Measurements from ENCODE around the gene CCL7.
"Not testable (repeated sequence)": the region's sequence is repeated elsewhere in the genome, so short reads cannot be mapped to it uniquely, and the experiment has no call there.

CCL7 gene

DNA sequence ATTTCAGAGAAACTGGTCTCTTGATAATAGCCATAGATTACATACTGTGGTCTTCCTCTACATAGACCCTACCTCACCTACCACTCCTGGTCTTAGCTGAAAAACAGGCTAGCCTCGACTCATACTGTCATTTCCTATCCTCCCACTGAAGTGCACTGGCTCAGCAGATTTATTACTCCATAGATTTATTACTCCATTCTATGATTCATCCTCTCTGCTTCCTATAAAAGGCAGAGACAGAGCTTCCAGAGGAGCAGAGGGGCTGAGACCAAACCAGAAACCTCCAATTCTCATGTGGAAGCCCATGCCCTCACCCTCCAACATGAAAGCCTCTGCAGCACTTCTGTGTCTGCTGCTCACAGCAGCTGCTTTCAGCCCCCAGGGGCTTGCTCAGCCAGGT is at the start of gene CCL7:
CCL7 (plus strand) TSS at position 253 of the 400 bp plus-strand sequence; CDS start at position 323, 70 bp downstream.
- DNase-seq, result peak; percentile 83

DNA sequence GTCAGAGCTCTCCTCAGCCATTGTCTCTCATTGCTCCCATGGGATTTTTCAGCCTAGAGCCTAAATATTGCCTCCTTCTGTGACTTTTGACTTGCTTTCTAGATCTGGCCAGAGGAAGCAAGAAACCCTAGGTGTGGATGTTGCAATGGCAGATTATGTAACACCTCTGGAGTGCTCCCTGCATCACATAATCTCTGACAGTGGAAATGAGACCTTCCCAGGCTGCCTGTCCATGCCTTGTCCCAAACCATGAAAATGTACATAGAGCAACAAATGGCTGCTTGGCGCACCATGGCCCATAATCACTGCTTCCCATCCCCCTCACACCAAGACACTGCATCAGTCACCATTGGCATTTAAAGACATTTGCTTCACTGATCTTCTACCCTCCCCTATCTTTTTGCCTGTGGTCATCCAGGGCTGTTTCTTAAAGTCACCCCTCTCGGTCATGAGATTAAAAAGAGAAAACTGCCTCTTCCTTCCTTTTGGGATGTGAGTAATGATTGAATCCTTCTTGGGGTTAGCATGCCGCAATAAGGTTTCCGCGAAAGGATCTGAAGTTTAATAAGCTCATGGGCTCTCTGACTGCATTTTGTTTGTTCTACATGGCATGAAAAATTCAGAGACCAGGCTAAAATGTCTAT is 49.1 kb upstream of the CCL7 start:
- peak; percentile 88 for DNase-seq

DNA sequence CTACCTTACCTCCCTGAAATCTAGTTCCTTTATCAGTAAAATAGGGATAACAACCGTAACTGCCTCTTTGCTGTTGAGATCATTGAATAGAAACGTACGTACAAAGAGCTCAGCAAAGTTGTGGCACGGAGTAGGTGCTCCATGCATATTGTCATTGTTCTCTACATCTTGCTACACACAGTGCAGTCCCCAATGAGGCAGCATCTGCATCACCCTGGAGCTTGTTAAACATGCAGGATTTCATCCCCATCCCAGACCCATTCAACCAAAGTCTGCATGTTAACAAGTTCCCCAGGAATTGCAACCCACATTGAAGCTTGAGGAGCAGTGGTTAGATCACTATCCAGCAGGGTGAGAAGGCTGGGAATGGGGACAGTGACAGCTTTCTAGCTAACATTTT is 48.6 kb upstream of the CCL7 start:
- no peak for DNase-seq

DNA sequence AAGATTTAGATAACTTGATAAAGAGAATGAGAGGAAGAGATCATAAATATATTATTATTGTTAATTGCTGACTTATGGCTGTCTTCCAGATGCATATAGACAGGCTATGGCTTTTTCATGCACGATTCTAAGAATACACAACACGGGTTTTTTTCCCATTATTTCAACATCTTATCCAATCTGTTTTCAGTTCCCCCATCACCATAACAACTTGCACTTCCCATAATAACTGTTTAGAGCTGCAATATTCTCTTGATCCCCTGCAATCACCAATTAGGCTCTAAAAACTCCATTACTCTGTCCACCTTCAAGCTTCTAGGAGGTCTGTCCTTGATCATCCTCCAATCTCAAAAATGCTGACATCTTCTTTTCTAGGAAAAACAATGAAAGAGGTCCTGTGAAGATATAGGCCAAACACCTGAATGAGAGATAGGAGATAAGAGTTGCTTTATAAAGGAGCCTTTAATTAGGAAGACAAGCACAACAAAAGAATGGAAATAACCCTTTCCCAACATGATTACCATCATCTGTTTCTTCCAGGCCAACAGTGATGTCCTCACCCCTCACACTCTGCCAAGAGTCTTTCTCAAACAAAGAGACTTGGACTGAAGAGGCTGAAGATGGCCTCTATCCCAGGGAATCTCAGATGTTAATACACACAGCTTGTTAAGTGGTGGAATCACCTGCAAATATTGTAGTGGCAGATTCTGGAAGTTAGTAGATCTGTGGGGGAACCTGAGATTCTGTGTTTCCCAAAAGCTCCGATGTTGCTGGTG is 47.1 kb upstream of the CCL7 start:
- peak; percentile 81 for DNase-seq

DNA sequence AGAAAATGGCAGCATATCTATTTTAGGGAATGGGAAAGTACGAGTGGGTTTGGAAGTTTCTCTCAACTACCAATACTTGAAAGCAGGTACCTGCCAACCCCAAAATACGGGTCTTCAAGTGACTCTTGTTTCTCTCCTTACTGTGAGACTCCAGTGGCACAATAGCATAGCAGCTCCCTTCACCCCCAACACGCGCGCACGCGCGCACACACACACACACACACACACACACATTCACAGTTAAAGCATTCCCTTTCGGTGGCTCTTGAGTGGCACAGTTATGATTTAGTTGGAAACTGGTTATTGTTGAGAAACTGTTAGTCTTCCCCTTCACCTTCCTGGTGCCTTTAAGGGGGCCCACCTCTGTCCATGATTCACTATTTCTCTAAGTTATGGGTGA is 45.0 kb upstream of the CCL7 start:
- no peak for DNase-seq

DNA sequence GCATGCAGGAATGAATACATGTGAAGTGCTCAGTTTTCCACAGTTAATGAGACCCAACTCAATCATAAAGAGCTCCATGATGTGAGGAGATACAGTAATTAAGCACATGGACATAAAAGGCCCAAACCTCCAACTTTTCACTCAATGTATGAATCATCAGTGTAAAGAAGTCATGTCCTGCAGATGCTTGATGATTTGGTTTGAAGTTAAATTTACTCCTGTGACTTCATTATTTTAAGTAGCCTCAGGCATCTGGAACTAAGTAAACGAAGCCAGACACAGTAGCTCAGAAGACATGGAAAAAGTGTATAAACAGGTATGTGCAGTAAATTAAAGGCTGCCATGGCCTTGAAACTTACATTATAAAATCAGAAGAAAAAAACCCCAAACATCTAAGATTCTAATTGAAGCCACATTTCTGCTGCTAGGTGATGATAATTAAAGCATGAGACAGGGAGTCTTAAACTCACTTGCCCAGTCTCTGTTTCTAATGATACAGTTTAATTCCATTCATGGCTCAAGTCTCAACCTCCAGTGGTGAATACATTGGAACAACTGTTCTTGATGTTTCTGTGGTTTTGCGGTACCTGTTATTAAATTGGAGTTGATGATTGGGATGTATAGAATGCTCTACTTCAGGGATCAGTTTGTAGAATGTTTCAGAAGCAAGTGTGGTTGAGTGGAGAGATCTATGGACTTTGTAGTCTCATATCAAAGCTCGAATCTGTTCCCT is 43.8 kb upstream of the CCL7 start:
- no peak for DNase-seq

DNA sequence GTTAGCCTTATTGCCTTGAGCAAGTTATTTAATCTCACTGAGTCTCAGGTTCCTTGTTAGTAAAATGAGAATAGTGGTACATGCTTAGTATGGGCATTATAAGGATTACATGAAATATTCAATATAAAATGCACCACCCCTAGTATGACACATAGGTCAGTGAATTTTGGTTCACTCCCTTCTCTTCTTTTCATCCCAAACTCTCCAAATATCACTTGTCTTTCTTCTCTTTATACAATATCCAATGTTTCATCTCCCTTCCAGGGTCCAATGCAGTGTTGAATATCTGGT is 43.3 kb upstream of the CCL7 start:
- DNase-seq, result no peak

DNA sequence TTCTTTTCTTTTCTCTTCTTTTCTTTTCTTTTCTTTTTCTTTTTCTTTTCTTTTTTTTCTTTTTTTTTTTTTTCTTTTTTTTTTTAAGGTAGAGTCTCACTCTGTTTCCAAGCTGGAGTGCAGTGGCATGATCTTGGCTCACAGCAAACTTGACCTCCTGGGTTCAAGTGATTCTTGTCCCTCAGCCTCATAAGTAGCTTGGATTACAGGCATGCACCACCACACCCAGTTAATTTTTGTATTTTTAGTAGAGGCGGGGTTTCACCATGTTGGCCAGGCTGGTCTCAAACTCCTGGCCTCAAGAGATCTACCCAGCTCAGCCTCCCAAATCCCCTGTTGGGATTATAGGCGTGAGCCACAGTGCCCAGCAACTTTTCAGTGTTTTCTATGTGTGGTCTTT is 42.7 kb upstream of the CCL7 start:
- not testable (repeated sequence) for DNase-seq

DNA sequence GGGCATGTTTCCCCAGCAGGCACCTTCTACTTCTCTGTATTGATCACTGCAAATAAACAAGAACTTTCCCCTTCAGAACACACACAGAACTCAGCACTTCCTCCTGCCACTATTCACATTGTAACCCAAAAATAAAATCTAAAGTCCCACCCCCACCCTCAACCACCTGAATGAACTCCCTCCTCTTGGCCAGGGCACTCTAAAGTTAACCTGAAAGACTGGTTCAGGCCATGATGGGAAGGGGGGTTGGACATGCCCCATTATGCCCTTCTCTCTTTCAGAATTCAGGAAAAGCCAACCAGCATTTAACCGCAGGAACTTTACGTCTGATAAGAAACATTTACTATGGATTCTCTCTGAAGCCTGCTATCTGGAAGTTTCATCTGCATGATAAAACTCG is 42.3 kb upstream of the CCL7 start:
- no peak for DNase-seq

DNA sequence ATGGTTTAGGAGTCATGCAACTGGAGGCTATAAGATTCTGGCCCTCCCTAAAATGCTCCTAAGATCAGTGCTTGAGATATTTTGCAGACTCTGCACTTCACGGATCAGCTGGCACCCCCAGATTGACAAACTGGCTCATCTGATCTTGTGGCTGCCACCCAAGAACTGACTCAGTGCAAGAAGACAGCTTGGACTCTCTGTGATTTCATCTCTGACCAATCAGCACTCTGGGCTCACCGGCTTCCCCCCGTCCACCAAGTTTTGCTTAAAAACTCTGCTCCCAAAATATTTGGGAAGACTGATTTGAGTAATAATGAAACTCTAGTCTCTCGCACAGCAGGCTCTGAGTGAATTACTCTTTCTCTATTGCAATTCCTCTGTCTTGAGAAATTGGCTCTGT is 41.2 kb upstream of the CCL7 start:
- peak; percentile 68 for DNase-seq

DNA sequence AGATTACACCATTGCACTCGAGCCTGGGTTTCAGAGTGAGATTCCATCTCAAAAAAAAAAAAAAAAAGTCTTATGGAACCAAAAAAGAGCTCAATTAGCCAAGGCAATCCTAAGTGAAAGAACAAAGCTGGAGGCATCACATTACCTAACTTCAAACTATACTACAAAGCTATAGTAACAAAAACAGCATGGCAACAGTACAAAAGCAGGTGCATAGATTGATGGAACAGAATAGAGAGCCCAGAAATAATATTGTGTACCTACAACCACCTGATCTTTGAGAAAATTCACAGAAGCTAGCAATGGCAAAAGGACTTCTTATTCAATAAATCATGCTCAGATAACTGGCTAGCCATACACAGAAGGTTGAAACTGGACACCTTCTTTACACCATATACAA is 39.7 kb upstream of the CCL7 start:
- no peak for DNase-seq

DNA sequence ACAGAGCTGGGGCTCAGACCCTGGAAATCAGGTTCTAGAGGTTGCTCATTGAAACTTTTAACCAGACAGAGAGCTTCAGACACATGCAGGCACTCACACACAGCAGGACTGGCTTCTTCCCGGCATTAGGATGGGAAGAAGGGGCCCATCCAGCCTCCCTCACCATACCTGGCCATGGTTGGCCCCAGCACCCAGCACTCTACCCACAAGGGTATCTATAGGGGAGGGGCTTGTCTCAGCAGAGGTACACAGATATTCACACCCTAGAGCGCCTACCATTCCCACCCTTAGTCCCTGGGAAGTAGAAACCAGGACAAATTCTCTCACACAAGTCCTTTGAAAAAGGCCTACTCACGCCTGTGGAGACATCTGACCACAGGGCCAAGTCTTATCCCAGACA is 35.4 kb upstream of the CCL7 start:
- no peak for DNase-seq

DNA sequence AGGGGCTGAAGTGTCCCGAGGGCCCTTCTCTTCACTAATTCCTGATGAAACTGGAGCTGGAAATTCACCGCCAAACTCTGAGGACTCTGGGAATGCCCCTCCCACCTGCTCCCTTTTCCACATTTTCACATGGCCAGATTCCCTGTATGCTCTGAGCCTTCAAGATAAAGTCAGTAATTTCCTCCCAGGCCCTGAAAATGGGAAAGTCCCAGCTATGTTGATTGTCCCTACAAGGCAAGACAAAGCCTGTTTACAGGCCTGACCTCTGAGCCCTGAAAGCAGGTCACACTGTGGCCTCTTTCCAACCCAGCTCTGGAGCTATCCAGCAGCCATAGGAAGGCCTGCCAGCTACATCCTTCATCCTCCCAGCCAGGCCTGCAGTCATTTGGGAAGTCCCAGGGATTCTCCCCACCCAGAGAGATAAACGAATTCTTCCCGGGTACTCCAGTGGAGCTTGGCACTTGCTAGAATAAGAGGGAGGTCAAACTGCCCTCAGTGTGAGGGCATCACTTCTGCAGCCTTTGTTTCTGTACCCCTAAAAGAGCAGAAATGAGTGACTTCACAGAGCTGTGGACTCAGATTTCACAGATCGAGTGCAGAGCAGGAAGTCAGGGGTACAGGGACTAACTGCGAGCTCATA is 34.5 kb upstream of the CCL7 start:
- peak; percentile 74 for DNase-seq

DNA sequence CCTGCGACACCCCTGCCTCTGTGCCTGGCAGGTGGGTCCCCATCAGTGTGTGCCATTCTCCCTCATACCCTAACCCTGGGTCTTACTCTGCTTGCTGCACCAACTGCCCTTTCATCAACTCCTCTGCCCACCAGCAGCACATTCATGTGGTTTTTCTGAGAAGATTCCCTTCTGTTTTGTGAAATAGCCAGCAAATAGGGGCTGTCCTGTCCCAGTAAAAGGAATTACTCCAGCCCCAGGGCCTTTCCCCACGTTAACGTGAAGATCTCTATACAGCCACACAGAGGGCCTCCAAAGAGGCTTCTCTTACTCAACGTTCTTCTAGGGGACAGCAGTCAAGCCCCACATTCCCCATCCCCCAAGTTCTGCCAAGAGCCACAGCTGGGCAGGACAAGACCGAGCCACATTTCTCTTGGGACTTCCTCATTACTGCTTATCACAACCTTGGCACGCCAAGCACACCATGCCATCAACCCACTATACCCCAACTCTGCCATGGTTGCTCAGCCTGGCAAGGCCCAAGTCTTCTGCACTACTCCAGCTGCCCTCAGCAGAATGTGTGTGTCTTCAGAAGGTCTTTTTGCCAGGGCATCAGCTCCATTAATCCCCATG is 33.6 kb upstream of the CCL7 start:
- no peak for DNase-seq

DNA sequence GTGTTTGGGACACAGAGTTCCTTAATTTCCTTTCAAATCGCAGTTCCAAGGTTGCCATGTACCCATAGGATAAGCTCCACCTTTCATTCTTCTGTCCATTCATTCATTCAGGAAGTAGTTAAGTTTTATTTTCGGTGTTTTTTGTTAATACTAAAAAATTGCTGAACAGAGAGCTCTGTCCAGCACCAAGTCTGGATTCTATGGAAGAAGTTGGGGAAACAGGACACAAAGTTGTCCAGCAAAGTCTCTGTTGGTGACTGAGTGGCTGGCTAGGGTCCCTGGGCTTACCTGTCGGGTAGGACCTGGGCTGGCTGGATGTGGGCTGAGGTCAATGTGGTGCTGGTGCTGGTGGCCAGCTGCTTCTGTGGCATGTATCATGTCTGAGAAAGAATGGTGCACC is 32.6 kb upstream of the CCL7 start:
- DNase-seq, result no peak

DNA sequence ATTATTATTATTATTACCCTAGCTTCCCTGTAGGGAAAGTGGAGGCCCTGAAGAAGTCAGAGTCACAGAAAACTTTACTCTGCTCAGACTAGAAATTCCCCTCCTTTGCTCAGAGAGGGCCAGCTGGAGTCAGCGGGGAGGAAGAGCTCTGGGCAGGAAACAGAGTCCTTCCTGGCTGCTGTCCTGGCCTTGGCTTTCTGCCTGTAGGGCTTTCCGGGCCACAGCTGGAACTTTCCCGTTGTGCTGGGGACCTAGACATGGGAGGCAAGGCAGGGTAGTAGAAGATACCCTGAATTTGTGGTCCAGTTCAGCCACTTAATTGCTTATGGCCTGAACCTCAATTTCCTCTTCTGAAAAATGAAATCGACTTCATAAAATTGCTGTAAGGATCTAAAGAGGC is 29.0 kb upstream of the CCL7 start:
- DNase-seq, result peak; percentile 61

DNA sequence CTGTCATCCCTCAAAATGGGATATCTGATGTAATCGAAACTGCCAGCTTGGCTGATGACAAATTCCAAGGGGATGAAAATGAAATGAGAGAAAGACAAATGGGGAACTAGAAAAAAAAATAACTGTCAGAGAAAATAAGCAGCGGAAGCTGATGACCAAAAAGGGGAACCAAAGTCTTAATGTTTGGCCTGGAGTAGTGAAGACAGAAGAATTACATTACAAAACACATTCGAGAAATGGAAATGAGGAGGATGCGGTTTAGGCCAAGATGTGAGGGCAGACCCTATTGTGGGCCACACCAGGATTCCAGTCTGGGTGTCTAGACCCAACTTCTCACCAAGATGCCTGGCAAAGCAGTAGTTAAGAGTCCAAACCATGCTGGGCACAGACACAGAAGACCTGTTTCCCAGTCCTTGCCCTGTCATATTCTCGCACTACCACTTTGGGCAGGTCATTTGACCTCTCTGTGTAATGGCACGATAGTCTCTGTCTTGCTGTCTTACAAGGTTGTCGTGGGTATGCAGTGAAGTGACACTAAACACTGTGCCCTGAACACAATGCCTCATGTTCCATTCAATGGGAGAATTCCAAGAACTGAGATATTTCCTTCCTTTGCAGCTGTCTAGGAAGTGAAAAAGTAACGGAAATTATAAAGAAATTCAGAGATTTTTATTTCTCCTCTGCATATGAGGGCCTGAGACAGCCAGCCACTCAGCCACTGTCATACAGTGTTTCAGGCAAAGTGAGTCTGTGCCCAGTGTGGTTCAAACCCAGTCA is 27.2 kb upstream of the CCL7 start:
- DNase-seq, result peak; percentile 91

DNA sequence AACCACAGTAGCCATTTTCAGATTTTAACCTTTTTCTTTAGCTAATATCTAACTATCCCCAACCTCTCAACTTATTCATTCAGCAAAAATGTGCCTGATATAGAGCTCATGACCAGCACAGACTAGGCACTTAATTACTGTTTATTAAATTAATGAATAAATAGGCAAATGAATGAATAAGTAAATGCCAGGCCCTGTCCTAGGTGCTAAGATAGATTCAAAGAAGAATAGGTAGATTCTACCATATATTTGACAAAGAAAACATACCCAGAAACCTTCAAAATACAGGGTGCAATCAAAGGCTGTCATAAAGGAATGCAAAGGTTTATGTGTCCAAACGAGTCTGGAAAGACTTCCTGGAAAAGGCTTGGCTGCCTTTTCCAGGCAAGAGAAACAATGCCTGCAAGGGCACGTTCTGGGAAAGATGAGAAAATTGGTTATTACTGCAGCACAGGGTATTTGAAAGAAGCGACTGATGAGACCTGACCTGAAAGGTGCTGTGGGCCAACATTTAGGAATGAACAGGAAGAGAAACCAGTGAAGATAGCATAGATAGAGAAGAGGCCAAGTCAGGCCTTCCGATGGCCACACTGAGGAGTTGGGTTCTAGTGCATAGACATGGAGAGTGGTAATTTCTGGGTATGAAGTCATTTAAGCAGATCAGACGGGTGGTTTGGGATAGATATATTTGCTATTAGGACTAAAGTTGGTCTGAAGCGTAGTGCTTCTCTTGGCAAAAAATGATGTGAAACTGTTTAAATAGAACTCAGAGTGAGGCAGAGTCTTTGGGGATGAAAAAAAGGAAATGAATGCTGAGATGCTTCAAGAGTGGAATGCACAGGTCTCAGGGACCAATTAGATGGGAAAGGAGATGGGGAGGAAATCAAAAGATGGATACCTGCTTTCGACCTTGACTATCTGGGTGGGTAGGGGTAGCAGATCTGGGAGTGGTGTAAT is 26.4 kb upstream of the CCL7 start:
- DNase-seq, result peak; percentile 63

DNA sequence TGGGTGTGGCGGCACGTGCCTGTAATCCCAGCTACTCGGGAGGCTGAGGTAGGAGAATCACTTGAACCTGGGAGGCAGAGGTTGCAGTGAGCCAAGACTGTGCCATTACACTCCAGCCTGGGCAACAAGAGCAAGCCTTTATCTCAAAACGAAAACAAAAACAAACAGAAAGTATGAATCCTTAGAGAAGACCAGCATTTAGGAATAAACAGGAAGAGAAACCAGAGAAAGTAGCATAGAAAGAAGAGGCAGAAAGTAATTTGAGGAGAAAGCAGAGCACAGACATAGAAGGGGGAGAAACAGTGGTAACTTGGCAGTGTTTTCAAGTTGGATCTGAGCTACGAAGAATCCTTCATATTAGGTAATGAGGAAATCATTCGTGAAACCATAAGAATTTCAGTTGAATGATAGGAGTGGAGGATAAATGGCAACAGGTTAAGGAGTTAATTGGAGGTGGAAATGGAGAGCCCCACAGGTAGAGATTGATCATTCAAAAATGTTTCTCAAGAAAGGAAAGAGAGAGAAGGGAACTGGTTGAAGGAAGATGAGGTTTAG is 24.6 kb upstream of the CCL7 start:
- DNase-seq, result peak; percentile 70

DNA sequence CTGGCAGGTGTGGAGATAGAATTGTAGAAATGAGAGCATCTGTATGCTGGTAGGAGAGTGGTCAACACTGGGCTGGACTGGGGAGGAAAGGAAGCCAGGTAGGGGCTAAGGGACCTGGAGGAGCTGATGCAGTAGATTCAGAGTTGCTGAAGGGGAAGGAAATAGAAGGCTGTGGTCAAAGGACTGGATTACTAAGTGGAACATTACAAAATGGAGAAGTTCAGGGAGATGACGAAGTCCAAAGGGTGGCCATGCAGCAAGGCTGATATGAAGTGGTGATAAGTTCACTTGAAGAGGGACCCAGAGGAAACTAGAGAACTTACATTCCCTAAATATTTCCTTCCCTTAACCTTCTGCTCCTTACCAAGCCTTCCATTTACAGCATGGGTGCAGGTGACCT is 23.6 kb upstream of the CCL7 start:
- peak; percentile 91 for DNase-seq

DNA sequence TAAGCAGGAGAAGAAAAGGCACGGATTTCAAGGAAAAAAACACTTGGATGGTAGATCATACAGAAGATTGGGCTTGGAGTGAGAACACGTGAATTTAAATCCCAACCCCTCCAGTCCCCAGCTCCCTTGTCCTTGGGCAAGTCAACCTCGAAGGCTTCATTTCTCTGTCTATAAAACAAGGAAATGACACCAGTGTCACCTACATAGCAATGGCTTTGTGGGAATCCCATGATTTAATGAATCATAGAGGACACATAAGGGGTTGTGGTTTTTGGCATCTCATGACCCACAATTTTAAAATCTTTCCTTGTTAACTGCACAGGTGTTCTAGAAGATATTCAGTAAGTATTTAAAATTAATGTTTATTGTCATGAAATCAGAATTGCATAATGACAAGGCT is 23.1 kb upstream of the CCL7 start:
- peak; percentile 81 for DNase-seq
